Measurements from ENCODE around the gene ATF7.
A peak's percentile ranks its signal among the peaks of the same experiment; 100 is the strongest.

Gene ATF7

DNA sequence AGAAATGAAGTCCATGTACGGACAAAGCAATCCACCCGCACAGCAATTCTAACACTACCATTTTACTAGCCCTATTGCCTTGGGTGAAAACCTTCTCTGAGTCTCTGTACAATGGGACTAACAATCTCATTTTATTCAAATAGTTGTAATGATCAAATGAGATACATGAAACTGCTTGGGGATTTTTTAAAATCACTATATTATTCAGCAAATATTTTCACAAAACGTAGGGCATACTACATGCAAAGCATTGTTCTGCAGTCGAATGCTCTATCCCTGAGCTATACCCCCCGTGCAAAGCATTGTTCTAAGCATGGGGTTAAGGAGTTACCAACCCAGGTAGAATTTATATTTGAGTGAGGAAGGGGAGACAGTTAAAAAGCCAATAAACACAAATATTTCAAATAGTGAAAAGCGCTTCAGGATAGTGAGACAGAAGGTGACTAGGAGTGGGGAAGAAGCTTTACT is 554 bp upstream of the ATF7 start:
- TF ChIP-seq CTCF (IDR thresholded peaks at IDR 0.05; ENCODE audit: insufficient read depth, low read length, poor library complexity, severe bottlenecking): no peak
- H3K4me3 ChIP-seq (replicated peaks; ENCODE audit: low read depth, low read length): peak overlapping the region; percentile 79
- DNase-seq (ENCODE audit: extremely low read depth, insufficient read length): no peak
- 0 out of 2 replicates have a peak, but pooled peaks cover 1% of the 10 kb centered on the region for H3K36me3 ChIP-seq (ENCODE audit: control insufficient read depth, insufficient read depth, low read length)
- H3K27me3 ChIP-seq (replicated peaks; ENCODE audit: control insufficient read depth, insufficient read depth, low read length): no peaks in the 10 kb centered on the region

GRCh38 chr12:53625373-53625945 is 723 bp downstream of the ATF7 start:
- DNase-seq (ENCODE audit: extremely low read depth, insufficient read length): no peak
- Histone ChIP-seq H3K27me3 (replicated peaks; ENCODE audit: control insufficient read depth, insufficient read depth, low read length) (no peaks in the 10 kb centered on the region), H3K36me3 (ENCODE audit: control insufficient read depth, insufficient read depth, low read length) (0 out of 2 replicates have a peak, but pooled peaks cover 1% of the 10 kb centered on the region), H3K4me3 (replicated peaks; ENCODE audit: low read depth, low read length) (peak overlapping the region; percentile 79)
- no peak for TF ChIP-seq CTCF (IDR thresholded peaks at IDR 0.05; ENCODE audit: insufficient read depth, low read length, poor library complexity, severe bottlenecking)

- H3K27me3 ChIP-seq (replicated peaks; ENCODE audit: control insufficient read depth, insufficient read depth, low read length): no peaks in the 10 kb centered on the region
- H3K4me3 ChIP-seq (replicated peaks; ENCODE audit: low read depth, low read length): peak overlapping the region; percentile 79
- DNase-seq (ENCODE audit: extremely low read depth, insufficient read length): no peak
- TF ChIP-seq CTCF (IDR thresholded peaks at IDR 0.05; ENCODE audit: insufficient read depth, low read length, poor library complexity, severe bottlenecking): no peak
- 0 out of 2 replicates have a peak, but pooled peaks cover 1% of the 10 kb centered on the region for H3K36me3 ChIP-seq (ENCODE audit: control insufficient read depth, insufficient read depth, low read length)
Measured at GRCh38 chr12:53624956-53625355, 1.2 kb downstream of the ATF7 start.

DNA sequence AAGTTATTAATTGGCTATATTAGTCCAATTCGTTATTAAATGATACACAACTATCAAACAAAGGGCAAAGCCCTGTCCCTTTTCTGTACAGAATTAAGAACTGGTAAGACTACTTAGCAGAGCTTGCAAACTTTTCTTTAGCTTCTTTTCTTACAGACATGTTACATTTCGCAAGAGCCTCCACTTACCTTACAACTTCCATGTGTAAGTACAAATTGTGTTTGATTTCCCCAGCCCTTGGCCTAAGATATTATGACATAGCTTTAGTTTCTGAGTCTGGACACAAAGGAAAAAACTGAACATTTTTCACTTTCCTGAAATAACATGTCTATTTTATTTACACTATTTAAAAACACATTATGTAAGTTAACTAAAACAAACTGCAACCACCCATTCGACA is 1.7 kb downstream of the ATF7 start:
- DNase-seq (ENCODE audit: extremely low read depth, insufficient read length): no peak
- no peak for TF ChIP-seq CTCF (IDR thresholded peaks at IDR 0.05; ENCODE audit: insufficient read depth, low read length, poor library complexity, severe bottlenecking)
- Histone ChIP-seq H3K27me3 (replicated peaks; ENCODE audit: control insufficient read depth, insufficient read depth, low read length) (no peaks in the 10 kb centered on the region), H3K36me3 (ENCODE audit: control insufficient read depth, insufficient read depth, low read length) (0 out of 2 replicates have a peak, but pooled peaks cover 1% of the 10 kb centered on the region), H3K4me3 (replicated peaks; ENCODE audit: low read depth, low read length) (peak overlapping the region; percentile 79)

DNA sequence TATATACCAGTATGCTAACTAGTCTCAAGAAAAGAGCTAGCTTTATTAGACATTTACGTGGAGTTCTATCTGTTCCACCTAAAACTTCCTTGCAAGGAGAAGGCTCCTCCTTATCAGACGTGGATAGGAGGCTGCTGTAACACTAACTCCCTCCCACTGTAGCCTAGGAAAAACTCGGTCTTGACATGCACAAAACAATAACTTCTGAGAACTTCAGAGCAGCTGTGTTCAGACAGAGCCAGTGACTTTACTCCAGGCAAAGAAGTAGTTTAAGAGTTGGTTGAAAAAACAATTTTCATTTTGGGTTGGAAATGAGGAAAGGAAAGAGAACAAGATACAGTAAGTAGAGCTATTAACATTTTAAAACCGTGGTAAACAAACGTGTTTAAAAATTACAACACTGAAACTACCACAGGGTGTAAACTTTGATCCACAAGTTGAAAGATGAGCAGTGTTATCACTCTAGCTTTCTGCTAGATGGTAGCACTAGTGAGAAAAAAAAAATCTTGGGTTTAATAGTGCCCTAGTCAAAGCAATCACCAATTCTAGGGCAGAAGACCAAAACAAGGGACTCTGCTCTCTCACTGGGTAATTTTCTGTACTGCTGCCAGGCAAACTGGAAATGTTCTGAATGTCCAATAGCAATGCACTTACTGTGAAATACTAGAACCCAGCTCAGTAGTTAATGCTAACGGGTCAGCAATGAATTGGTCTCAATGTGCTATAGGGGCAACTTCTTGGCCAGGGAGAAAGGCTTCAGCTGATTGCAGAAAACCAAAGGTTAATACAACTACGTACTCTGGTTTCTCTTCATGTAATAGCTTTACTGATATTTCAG is 2.4 kb downstream of the ATF7 start:
- DNase-seq (ENCODE audit: extremely low read depth, insufficient read length): no peak
- H3K4me3 ChIP-seq (replicated peaks; ENCODE audit: low read depth, low read length): peak overlapping the region; percentile 79
- TF ChIP-seq CTCF (IDR thresholded peaks at IDR 0.05; ENCODE audit: insufficient read depth, low read length, poor library complexity, severe bottlenecking): no peak
- no peaks in the 10 kb centered on the region for H3K27me3 ChIP-seq (replicated peaks; ENCODE audit: control insufficient read depth, insufficient read depth, low read length)
- 0 out of 2 replicates have a peak, but pooled peaks cover 1% of the 10 kb centered on the region for H3K36me3 ChIP-seq (ENCODE audit: control insufficient read depth, insufficient read depth, low read length)
